ENCODE data around the gene PPP1R12B. TPM values are rescaled to one million over a fixed set of nuclear protein-coding genes. Genes with fewer than 3 reads are reported as not detected.

Gene PPP1R12B
- total RNA-seq, 1 experiment from 2014 or later = 23.0 TPM

DNA sequence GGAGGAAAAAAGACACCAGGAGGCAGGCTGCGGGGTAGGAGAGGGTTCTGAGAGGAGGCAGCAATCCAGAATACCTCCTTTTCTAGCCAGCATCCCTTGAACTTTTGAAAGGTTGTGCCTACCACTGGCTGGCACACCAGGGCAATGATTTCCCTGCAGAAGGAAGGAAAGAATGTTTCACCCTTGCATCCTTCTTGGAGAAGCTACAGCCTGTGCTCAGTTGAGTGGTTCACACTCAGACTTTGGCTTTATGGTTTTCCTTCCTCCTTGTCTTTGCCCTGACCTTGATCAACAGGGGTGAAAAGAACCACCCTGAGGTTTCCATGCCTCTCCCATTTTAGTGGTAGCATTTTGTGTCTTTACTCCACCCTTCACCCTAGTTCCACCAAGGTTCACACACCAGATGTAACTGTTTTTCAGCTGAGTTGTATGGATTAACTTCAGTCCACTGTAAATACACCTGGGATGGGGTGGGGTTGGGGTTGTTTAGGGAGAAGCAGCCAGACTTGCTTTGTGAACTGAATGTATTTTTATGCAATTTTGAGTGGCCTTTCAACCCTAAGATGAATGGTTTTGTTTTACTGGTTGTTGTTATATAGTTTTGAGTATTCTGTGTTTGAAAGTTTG lies 239.5 kb downstream of the PPP1R12B start:
- Histone ChIP-seq H3K27me3 (replicated peaks) (no peaks in the 10 kb centered on the region), H3K36me3 (0 out of 2 replicates have a peak, but pooled peaks cover 4% of the 10 kb centered on the region), H3K27ac (peak overlapping the region; percentile 98), H3K9me3 (replicated peaks) (no peaks in the 10 kb centered on the region), H3K4me3 (no peak overlapping the region), H3K4me1 (replicated peaks) (peaks cover 88% of the 10 kb centered on the region)
- DNase-seq (ENCODE audit: low read depth in 1 of 2, low spot score in 2 of 2) = no peak

DNA sequence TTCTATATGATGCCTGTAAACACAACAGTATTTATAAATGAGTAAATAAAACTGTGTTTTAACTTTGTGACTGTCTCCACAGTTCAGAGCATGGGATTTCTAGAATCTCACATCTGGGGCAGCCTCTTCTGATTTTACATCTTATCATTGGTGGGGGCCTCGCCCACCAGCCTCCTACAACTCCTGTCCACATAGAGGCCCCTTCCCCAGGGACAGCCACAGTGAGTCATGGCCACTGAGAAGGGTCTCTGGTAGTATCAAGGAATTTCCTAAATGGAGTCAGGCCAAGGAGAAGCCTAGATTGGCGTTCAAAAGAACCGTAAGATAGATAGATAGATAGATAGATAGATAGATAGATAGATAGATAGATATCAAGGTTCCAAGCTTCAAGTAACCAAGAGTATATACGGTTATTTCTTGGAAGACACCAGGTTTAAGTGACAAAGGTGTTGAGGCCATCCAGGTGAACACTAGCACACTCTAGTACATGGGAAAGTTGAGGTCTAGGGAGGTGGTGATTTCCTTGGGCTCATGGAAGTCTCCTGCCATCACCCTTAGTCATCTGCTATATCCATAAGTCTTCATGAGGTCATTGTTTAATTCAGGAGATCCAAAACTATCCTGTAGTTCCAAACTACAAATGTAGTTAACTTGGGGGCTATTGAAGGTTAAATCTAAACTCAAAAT lies 240.1 kb downstream of the PPP1R12B start:
- no peak for DNase-seq (ENCODE audit: low read depth in 1 of 2, low spot score in 2 of 2)
- H3K4me3 ChIP-seq = no peak overlapping the region

GRCh38 chr1:202589190-202589930 lies 240.9 kb downstream of the PPP1R12B start:
- H3K9me3 ChIP-seq (replicated peaks) = no peaks in the 10 kb centered on the region
- H3K36me3 ChIP-seq = no peaks in the 10 kb centered on the region
- no peak overlapping the region for H3K4me3 ChIP-seq
- peaks cover 98% of the 10 kb centered on the region for H3K4me1 ChIP-seq (replicated peaks)
- H3K27ac ChIP-seq = peak overlapping the region; percentile 98
- peak; percentile 99 for DNase-seq (ENCODE audit: low read depth in 1 of 2, low spot score in 2 of 2)
- H3K27me3 ChIP-seq (replicated peaks) = no peaks in the 10 kb centered on the region

More for the DNA sequence above, 240.1 kb downstream of the PPP1R12B start:
- Histone ChIP-seq H3K36me3 (no peaks in the 10 kb centered on the region), H3K9me3 (replicated peaks) (no peaks in the 10 kb centered on the region), H3K27me3 (replicated peaks) (no peaks in the 10 kb centered on the region), H3K4me1 (replicated peaks) (peaks cover 94% of the 10 kb centered on the region), H3K27ac (peak overlapping the region; percentile 98)

DNA sequence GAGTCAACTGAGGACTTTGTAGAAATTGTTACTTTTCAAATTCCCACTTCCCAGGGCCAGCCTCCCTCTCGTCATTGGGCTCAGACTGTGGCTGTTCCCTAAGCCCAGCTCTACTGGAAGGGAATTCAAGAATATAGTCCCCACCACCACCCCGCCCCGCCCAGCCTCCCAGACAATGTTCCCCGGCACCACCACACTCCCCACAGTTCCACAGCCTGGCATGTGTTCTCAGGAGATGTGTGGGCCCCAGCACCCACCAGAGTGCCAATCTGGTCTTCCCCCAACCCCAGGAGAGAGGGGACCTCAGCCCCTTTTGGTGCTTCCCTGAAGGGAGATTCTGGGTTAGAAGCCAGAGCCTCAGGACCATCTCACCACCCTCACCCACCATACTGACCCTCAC lies 241.6 kb downstream of the PPP1R12B start:
- Histone ChIP-seq H3K9me3 (replicated peaks) (no peaks in the 10 kb centered on the region), H3K27me3 (replicated peaks) (no peaks in the 10 kb centered on the region), H3K4me3 (no peak overlapping the region), H3K36me3 (no peaks in the 10 kb centered on the region), H3K27ac (peak overlapping the region; percentile 98), H3K4me1 (replicated peaks) (peaks cover 93% of the 10 kb centered on the region)
- DNase-seq (ENCODE audit: low read depth in 1 of 2, low spot score in 2 of 2) = no peak

DNA sequence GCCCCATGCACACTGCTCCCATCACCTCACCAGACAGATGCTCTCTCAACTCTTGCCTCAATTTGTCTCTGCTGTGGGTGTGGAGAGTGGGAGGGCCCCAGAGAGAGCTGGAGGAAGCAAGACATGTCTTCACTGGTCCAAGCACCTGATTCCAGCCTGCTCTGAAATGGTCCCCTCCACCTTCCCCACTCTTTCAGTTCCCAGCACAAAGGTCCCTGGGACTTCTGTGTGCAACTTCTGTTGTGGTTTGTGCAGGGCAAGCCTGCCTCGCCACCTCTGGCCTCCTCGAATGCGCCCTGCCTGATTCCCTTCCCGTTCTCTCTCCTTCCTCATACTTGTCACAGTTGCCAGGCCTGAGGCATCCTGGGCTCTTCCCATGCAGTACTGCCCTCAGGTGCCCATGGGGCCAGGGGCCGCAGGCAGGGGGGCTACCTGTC lies 242.5 kb downstream of the PPP1R12B start:
- Histone ChIP-seq H3K4me3 (no peak overlapping the region), H3K36me3 (no peaks in the 10 kb centered on the region), H3K9me3 (replicated peaks) (no peaks in the 10 kb centered on the region), H3K4me1 (replicated peaks) (peaks cover 84% of the 10 kb centered on the region), H3K27me3 (replicated peaks) (no peaks in the 10 kb centered on the region), H3K27ac (peak overlapping the region; percentile 98; the same call in 1 of the 2 replicates)
- no peak for DNase-seq (ENCODE audit: low read depth in 1 of 2, low spot score in 2 of 2)

DNA sequence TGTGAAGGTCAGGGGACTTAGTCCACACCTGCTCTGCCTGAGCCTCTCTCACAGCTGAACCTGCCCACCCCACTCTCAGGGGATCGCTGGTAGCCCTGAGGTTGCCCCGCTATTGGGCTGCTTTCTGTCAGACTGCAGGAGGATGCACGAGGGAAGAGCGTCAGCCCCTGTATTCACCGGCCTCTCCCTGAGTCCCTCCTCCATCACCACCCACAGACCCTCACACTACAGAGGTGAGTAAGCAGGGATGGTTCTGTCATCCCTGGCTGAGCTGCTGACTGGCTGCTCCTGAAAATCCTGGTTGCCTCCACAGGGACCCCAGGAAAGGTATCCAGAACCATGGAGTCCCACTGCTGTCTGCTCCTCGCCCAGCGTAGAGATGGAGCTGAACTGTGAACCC lies 243.0 kb downstream of the PPP1R12B start:
- H3K27me3 ChIP-seq (replicated peaks) = no peaks in the 10 kb centered on the region
- peaks cover 79% of the 10 kb centered on the region for H3K4me1 ChIP-seq (replicated peaks)
- no peak for DNase-seq (ENCODE audit: low read depth in 1 of 2, low spot score in 2 of 2)
- no peaks in the 10 kb centered on the region for H3K9me3 ChIP-seq (replicated peaks)
- no peak overlapping the region for H3K4me3 ChIP-seq
- no peaks in the 10 kb centered on the region for H3K36me3 ChIP-seq
- H3K27ac ChIP-seq = no peak overlapping the region

GRCh38 chr1:202592146-202592545 lies 243.6 kb downstream of the PPP1R12B start:
- Histone ChIP-seq H3K27ac (no peak overlapping the region), H3K27me3 (replicated peaks) (no peaks in the 10 kb centered on the region), H3K36me3 (no peaks in the 10 kb centered on the region), H3K4me1 (replicated peaks) (peaks cover 73% of the 10 kb centered on the region), H3K9me3 (replicated peaks) (no peaks in the 10 kb centered on the region), H3K4me3 (no peak overlapping the region)
- DNase-seq (ENCODE audit: low read depth in 1 of 2, low spot score in 2 of 2) = peak; percentile 27 to 64

DNA sequence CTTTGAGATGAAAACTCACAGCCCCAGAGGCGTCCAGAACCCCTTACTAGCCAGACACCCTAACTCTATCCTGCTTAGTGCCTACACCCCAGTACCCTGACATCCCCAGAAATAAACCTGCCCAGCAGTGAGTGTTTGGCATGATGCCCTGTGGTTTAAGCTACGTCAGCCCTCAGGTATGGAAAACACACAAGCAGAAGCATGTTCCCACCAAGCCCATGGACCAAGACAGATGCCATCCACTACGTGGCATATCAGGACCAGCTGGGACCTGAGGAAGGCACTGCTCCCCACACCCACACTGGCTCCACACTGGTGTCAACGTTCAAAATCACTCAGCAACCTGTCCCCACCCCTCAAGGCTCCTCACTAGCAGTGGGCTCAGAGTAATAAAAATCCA lies 245.3 kb downstream of the PPP1R12B start:
- no peaks in the 10 kb centered on the region for H3K9me3 ChIP-seq (replicated peaks)
- DNase-seq (ENCODE audit: low read depth in 1 of 2, low spot score in 2 of 2) = no peak
- peaks cover 56% of the 10 kb centered on the region for H3K4me1 ChIP-seq (replicated peaks)
- H3K27me3 ChIP-seq (replicated peaks) = no peaks in the 10 kb centered on the region
- H3K27ac ChIP-seq = no peak overlapping the region
- H3K4me3 ChIP-seq = no peak overlapping the region
- no peaks in the 10 kb centered on the region for H3K36me3 ChIP-seq

- Histone ChIP-seq H3K4me3 (no peak overlapping the region), H3K4me1 (replicated peaks) (peaks cover 43% of the 10 kb centered on the region), H3K27me3 (replicated peaks) (no peaks in the 10 kb centered on the region), H3K27ac (no peak overlapping the region), H3K9me3 (replicated peaks) (no peaks in the 10 kb centered on the region), H3K36me3 (no peaks in the 10 kb centered on the region)
- no peak for DNase-seq (ENCODE audit: low read depth in 1 of 2, low spot score in 2 of 2)
Measured at GRCh38 chr1:202596638-202597037, 248.1 kb downstream of the PPP1R12B start.

GRCh38 chr1:202597090-202597761 lies 248.7 kb downstream of the PPP1R12B start:
- Histone ChIP-seq H3K27ac (no peak overlapping the region), H3K27me3 (replicated peaks) (no peaks in the 10 kb centered on the region), H3K36me3 (no peaks in the 10 kb centered on the region), H3K9me3 (replicated peaks) (no peaks in the 10 kb centered on the region), H3K4me3 (no peak overlapping the region), H3K4me1 (replicated peaks) (peaks cover 37% of the 10 kb centered on the region)
- no peak for DNase-seq (ENCODE audit: low read depth in 1 of 2, low spot score in 2 of 2)

DNA sequence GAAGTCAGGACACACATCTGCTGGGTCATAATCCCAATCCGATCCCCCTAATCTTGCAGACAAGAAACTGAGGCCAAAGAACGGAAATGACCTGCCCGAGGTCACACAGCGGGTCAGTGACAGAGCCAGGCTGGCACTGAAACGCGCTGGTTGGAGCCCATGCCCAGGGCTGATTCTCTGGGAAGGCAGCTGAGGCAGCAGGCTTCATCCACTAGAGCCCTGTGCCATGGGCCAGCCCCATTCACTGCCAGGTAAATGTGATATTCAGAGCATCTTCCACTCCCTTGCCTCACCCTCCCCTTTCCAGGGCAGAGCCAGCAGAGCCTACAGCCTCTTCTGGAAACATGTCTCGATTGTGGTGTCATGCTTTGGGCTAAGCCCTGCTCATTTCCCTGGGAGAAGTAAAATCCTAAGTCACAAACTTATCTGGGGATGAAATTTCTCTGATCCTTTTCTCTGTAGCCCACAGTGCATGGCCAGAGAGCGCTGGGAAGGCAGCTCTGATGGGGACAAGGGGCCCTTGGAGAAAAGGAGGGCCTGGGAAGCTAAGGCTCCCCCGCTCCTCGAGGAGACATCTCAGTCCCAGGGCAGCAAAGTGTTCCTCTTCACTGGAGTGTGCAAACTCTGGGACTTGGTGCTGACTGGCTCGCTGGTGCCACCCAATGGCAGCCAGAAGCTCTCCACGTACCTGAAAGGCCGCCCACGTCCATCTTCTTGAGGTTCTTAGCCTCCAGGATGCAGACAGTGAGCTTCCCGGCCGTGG lies 251.4 kb downstream of the PPP1R12B start:
- Histone ChIP-seq H3K27me3 (replicated peaks) (no peaks in the 10 kb centered on the region), H3K27ac (no peak overlapping the region), H3K36me3 (no peaks in the 10 kb centered on the region), H3K4me3 (no peak overlapping the region), H3K9me3 (replicated peaks) (no peaks in the 10 kb centered on the region), H3K4me1 (replicated peaks) (peaks cover 15% of the 10 kb centered on the region)
- DNase-seq (ENCODE audit: low read depth in 1 of 2, low spot score in 2 of 2) = peak; percentile 69 to 83

- peaks cover 15% of the 10 kb centered on the region for H3K4me1 ChIP-seq (replicated peaks)
- DNase-seq (ENCODE audit: low read depth in 1 of 2, low spot score in 2 of 2) = no peak
- no peaks in the 10 kb centered on the region for H3K36me3 ChIP-seq
- H3K27me3 ChIP-seq (replicated peaks) = no peaks in the 10 kb centered on the region
- H3K27ac ChIP-seq = no peak overlapping the region
- H3K4me3 ChIP-seq = no peak overlapping the region
- H3K9me3 ChIP-seq (replicated peaks) = no peaks in the 10 kb centered on the region
Measured at GRCh38 chr1:202600432-202601041, 252.0 kb downstream of the PPP1R12B start.

DNA sequence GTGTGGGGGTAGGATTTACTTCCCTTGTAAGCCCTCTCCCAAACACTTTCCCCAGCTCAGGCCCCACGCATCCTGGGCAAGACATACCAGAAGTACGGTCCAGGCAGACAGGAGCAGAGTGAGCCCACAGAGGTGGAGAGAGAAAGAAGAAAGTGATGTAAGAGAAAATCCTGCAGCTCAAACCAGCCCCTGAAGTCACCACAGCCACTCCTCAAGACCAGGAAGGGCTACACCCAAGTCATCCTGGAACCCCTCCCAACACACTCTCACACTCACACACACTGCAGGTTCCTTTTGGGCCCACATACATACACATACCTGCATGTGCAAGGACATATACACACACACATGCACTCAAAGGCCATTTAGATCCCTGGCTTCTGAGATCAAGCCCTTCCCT lies 254.9 kb downstream of the PPP1R12B start:
- Histone ChIP-seq H3K36me3 (no peaks in the 10 kb centered on the region), H3K27me3 (replicated peaks) (no peaks in the 10 kb centered on the region), H3K27ac (no peak overlapping the region), H3K4me3 (no peak overlapping the region), H3K4me1 (replicated peaks) (peaks cover 15% of the 10 kb centered on the region), H3K9me3 (replicated peaks) (no peaks in the 10 kb centered on the region)
- DNase-seq (ENCODE audit: low read depth in 1 of 2, low spot score in 2 of 2) = no peak
